Measurements from ENCODE around the gene PSMB4. TPM values are rescaled to one million over a fixed set of nuclear protein-coding genes. Genes with fewer than 3 reads are reported as not detected.

PSMB4 gene
- total RNA-seq, 1 donor from 2014 or later = 301 TPM

DNA sequence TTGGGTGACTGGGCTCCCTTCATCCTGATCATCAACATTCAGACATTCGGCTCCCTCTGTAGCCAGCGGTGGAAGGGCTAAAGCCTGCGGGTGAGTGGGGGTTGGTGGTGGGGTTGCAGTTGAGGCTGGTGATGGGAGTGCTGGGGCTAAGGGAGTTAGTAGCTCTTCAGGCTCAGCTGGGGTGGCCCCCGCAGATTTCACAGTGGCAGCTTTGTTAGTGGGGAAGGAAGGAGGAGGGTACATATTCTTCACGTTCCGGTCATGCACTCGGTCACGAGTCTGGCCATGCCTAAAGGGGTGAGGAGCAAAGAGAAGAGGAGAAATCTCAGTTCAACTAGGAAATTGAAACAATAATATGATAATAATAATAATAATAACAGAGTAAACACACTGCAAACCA lies 6.8 kb downstream of the PSMB4 start:
- H3K36me3 ChIP-seq (ENCODE audit: control insufficient read depth, insufficient read depth, low read length) = peaks cover 12% of the 10 kb centered on the region
- DNase-seq (ENCODE audit: low read depth) = no peak
- no peak overlapping the region for H3K4me3 ChIP-seq (ENCODE audit: low read depth, low read length)
- no peaks in the 10 kb centered on the region for H3K27me3 ChIP-seq (ENCODE audit: control insufficient read depth, insufficient read depth, low read length)
- TF ChIP-seq, protein P1, sequence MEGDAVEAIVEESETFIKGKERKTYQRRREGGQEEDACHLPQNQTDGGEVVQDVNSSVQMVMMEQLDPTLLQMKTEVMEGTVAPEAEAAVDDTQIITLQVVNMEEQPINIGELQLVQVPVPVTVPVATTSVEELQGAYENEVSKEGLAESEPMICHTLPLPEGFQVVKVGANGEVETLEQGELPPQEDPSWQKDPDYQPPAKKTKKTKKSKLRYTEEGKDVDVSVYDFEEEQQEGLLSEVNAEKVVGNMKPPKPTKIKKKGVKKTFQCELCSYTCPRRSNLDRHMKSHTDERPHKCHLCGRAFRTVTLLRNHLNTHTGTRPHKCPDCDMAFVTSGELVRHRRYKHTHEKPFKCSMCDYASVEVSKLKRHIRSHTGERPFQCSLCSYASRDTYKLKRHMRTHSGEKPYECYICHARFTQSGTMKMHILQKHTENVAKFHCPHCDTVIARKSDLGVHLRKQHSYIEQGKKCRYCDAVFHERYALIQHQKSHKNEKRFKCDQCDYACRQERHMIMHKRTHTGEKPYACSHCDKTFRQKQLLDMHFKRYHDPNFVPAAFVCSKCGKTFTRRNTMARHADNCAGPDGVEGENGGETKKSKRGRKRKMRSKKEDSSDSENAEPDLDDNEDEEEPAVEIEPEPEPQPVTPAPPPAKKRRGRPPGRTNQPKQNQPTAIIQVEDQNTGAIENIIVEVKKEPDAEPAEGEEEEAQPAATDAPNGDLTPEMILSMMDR (IDR thresholded peaks at IDR 0.05; ENCODE audit: insufficient read depth, low read length, poor library complexity, severe bottlenecking) = no peak

DNA sequence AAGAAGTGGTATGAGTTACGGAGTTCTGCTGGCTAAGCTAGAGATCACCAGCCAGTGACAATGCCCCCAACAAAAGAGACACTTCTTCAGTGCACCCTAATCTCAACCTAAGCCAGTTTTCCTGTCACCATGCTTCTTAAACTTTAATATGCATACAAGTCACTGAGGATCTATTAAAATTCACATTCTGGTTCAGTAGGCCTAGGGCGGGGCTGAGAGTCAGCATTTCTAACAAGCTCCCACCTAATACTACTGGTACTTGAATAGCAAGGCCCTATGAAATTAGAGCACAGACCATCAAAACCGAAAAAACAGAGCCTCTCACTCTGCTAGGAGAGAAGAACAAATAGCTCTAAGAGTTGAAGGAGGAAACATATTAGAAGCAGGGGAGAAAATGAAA lies 7.9 kb downstream of the PSMB4 start:
- Histone ChIP-seq H3K27me3 (ENCODE audit: control insufficient read depth, insufficient read depth, low read length) (no peaks in the 10 kb centered on the region), H3K36me3 (ENCODE audit: control insufficient read depth, insufficient read depth, low read length) (peaks cover 12% of the 10 kb centered on the region), H3K4me3 (ENCODE audit: low read depth, low read length) (no peak overlapping the region)
- TF ChIP-seq, protein P1 (IDR thresholded peaks at IDR 0.05; ENCODE audit: insufficient read depth, low read length, poor library complexity, severe bottlenecking) = no peak
- no peak for DNase-seq (ENCODE audit: low read depth)

DNA sequence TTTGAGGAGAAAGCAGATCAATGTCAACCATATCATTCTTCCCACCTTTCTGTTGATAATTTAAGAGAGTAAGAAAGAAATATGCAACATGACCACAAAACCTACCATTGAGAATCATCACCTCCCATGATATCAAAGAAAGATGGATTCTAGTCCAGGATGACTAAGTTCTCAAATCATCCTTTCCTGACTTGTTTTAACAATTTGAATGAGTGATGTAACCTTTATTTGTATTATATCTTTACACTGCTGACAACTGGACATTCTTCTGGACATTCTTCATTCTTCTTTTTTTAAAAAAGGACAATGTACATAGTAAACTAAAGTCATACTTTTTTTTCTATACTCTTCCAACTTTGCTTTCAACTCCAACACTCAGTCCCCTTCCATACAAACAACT lies 9.5 kb downstream of the PSMB4 start:
- H3K36me3 ChIP-seq (ENCODE audit: control insufficient read depth, insufficient read depth, low read length) = peaks cover 12% of the 10 kb centered on the region
- no peaks in the 10 kb centered on the region for H3K27me3 ChIP-seq (ENCODE audit: control insufficient read depth, insufficient read depth, low read length)
- DNase-seq (ENCODE audit: low read depth) = no peak
- TF ChIP-seq, protein P1 (IDR thresholded peaks at IDR 0.05; ENCODE audit: insufficient read depth, low read length, poor library complexity, severe bottlenecking) = no peak
- H3K4me3 ChIP-seq (ENCODE audit: low read depth, low read length) = no peak overlapping the region

DNA sequence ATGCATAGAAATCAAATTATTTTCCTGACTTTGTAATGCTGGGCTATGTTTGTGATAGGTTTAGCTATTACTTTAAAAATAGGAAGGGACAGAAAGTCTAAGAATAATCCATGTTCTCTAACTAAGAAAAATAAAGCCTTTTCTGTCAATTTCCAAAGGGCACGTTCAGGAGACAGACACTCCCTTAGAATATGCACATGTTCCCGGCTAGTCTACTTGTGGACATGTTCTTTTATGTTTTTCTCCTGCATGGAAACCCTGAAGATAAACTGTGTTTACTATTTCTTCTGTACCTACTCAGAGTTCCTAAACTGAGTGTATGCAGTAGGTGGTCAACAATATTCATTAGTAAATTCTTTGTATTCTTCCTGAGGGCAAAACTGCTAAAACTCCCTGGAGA lies 12.5 kb downstream of the PSMB4 start:
- Histone ChIP-seq H3K27me3 (ENCODE audit: control insufficient read depth, insufficient read depth, low read length) (no peaks in the 10 kb centered on the region), H3K4me3 (ENCODE audit: low read depth, low read length) (no peak overlapping the region), H3K36me3 (ENCODE audit: control insufficient read depth, insufficient read depth, low read length) (peaks cover 1% of the 10 kb centered on the region)
- no peak for DNase-seq (ENCODE audit: low read depth)
- TF ChIP-seq, protein P1 (IDR thresholded peaks at IDR 0.05; ENCODE audit: insufficient read depth, low read length, poor library complexity, severe bottlenecking) = no peak

DNA sequence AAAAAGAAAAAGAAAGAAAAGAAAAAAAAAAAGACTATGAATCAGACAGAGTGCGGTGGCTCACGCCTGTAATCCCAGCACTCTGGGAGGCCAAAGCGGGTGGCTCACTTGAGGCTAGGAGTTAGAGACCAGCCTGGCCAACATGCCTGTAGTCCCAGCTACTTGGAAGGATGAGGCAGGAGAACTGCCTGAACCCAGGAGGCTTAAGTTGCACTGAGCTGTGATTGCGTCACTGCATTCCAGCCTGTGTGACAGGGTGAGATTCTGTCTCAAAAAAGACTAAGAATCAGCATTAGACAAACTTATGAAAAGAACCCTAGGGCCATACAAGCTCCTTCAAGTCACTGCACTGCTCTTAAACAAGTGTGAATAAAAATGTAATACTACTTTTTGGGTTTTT lies 16.9 kb downstream of the PSMB4 start:
- no peak overlapping the region for H3K4me3 ChIP-seq (ENCODE audit: low read depth, low read length)

DNA sequence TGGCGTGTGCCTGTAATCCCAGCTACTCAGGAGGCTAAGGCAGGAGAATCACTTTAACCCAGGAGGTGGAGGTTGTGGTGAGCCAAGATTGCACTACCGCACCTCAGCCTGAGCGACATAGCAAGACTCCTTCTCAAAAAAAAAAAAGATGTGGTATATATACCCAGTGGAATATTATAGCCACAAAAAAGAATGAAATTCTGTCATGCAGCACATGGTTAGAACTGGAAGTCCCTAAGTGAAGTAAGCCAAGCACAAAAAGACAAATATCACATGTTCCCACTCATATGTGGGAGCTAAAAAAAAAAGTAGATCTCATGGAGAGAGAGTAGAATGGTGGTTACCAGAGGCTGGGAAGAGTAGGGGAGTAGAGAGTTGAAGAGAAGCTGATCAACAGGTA lies 18.7 kb downstream of the PSMB4 start:
- H3K27me3 ChIP-seq (ENCODE audit: control insufficient read depth, insufficient read depth, low read length) = no peaks in the 10 kb centered on the region
- H3K4me3 ChIP-seq (ENCODE audit: low read depth, low read length) = no peak overlapping the region
- DNase-seq (ENCODE audit: low read depth) = no peak
- TF ChIP-seq, protein P1 (IDR thresholded peaks at IDR 0.05; ENCODE audit: insufficient read depth, low read length, poor library complexity, severe bottlenecking) = no peak
- no peaks in the 10 kb centered on the region for H3K36me3 ChIP-seq (ENCODE audit: control insufficient read depth, insufficient read depth, low read length)

More for the DNA sequence above, 16.9 kb downstream of the PSMB4 start:
- Histone ChIP-seq H3K36me3 (ENCODE audit: control insufficient read depth, insufficient read depth, low read length) (no peaks in the 10 kb centered on the region), H3K27me3 (ENCODE audit: control insufficient read depth, insufficient read depth, low read length) (no peaks in the 10 kb centered on the region)
- TF ChIP-seq, protein P1 (IDR thresholded peaks at IDR 0.05; ENCODE audit: insufficient read depth, low read length, poor library complexity, severe bottlenecking) = no peak
- DNase-seq (ENCODE audit: low read depth) = peak; percentile 10

Data from kidney epithelial cell (primary cell).